Esophagus (tissue), 2 donors: Measurements from ENCODE around the gene BTG4. TPM values are rescaled to one million over a fixed set of nuclear protein-coding genes. Genes with fewer than 3 reads are reported as not detected.
A peak's percentile ranks its signal among the peaks of the same experiment; 100 is the strongest.

Experiments
- H3K27ac ChIP-seq, 2 donors: one replicate each; pipeline ENCODE4 v1.5.1; 2013; ENCODE audit warnings: low read depth in 2 of 2, mild to moderate bottlenecking in 2 of 2, inconsistent platforms in 1 of 2, low read length in 1 of 2, moderate library complexity in 1 of 2
- H3K27me3 ChIP-seq, 2 donors: one replicate each; pipeline ENCODE4 v1.6.1; 2013; ENCODE audit warnings: low read length in 2 of 2, control low read depth in 1 of 2, mild to moderate bottlenecking in 1 of 2; ENCODE audit not compliant: insufficient read depth in 2 of 2, control insufficient read depth in 1 of 2
- H3K36me3 ChIP-seq, 2 donors: one replicate each; pipeline ENCODE4 v1.6.1; 2013; ENCODE audit warnings: low read length in 1 of 2; ENCODE audit not compliant: control insufficient read depth in 2 of 2, insufficient read depth in 2 of 2
- H3K4me1 ChIP-seq, 2 donors: one replicate each; pipeline ENCODE4 v1.6.1; 2013; ENCODE audit warnings: low read length in 1 of 2; ENCODE audit not compliant: control insufficient read depth in 2 of 2, insufficient read depth in 2 of 2
- H3K4me3 ChIP-seq, 2 donors: one replicate each; pipeline ENCODE4 v1.5.1; 2013; ENCODE audit warnings: low read length in 2 of 2, mild to moderate bottlenecking in 2 of 2, low read depth in 1 of 2, moderate library complexity in 1 of 2
- H3K9me3 ChIP-seq, 2 donors: one replicate each; pipeline ENCODE4 v1.6.1; 2013; ENCODE audit warnings: mild to moderate bottlenecking in 2 of 2, low read depth in 1 of 2, low read length in 1 of 2, moderate library complexity in 1 of 2; ENCODE audit not compliant: control insufficient read depth in 2 of 2, insufficient read depth in 1 of 2
- WGBS, 2 donors: extraction: QIAGEN DNeasy Blood & Tissue Kit; methylation state at CpG; one replicate each; pipeline ENCODE4 v1.1.7; 2013; 5-methylcytosine and 5-hydroxymethylcytosine counted together
- polyA plus RNA-seq, 2 donors: library from polyadenylated mRNA; stranded (reverse); fragments of 200-250 nt; gene quantifications; one replicate each; pipeline ENCODE4 v1.2.3, GENCODE V29; 2013
- donor health status: healthy with polysubstance abuse.
- donor health status: Bipolar disorder and iron deficiency.

The BTG4 gene
- not detected for polyA plus RNA-seq

DNA sequence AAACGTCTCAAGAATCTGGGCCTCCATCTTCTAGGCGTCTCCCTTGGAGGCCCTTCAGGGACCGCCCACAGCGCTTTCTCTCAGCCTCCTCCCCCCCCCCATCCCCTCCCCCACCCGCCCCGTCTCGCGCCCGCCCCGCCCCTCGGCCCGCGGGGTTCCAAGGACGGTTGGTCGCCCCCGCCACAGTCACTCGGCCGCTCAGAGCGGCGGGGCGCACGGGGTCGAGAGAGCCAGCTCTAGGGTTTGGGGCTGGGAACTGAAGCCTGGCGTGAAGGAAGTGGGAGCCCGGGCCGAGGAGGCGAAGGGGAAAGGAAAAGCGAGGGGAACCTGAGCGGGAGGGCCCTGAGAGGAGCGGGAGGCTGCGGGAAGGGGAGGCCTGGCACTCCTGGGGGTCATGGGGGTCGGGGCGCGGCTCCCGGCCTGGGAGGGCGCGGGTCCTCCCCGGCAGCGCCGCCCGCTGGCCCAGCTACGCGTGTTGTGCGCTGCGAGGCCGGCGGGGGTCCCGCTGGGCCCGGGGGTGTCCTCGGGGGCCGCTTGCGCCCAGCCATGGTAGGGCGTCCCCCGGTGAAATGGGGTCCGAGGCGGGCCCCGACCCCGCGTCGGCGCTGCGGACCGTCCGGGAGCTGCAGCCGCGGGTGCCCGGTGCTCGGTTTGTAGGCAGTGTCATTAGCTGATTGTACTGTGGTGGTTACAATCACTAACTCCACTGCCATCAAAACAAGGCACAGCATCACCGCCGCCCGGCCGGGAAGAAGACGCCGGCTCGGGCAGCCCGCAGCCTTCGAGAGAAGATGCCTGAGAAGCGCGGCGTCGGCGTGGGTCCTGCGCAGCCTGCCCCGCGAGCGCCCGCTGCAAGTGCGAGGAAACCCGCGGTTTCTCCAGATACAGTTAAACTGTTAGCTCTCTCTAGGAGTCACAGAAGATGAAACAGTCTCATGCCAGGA, at the start of gene BTG4:
TSS of gene BTG4 (minus strand) at position 91 of the 944 bp plus-strand sequence. CDS start 13,610 bp downstream, outside the sequence.
- H3K9me3 ChIP-seq = no peaks in the 10 kb centered on the region
- H3K4me3 ChIP-seq = peak within 1 kb of the TSS; percentile 39 to 43
- peaks cover 2 to 6% of the 10 kb centered on the region in 2 donors for H3K27me3 ChIP-seq
- peaks cover 0 to 8% of the 10 kb centered on the region in 2 donors for H3K4me1 ChIP-seq
- 4 to 5% methylated on average over 80 to 90 of the region's 90 CpGs for WGBS, 2 donors
- no peaks in the 10 kb centered on the region for H3K36me3 ChIP-seq
- H3K27ac ChIP-seq = no peak within 1 kb of the TSS

DNA sequence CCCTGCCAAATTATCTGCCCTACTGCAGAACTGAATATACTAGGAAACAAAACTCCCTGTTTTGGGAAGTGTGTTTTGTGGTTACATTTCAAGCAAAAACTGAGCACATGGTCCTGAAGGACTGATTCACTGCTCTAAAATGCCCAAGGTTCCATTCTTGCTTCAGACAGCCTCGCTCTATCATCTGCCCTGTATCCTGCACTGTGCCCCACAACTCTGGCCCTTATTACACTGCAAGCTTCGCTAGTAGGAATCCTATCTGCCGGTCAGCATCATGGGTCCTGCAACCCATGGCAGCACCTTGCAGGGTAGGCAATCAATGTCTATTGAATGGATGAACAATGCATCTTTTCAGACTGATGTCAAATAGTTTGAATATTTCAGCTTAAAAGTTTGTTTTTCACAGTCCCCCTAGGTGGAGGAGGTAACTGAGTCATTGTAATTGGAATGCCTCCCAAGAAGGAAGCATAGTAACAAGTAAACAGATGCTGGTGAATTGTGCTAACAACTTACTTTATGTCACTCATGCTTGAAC, 49.7 kb upstream of the BTG4 start:
- no peak overlapping the region for H3K27ac ChIP-seq
- no peaks in the 10 kb centered on the region for H3K27me3 ChIP-seq
- WGBS, 2 donors = 62 to 88% methylated on average over 3 of the region's 3 CpGs
- H3K36me3 ChIP-seq = no peaks in the 10 kb centered on the region
- no peaks in the 10 kb centered on the region for H3K4me1 ChIP-seq
- H3K4me3 ChIP-seq = no peak overlapping the region
- no peaks in the 10 kb centered on the region for H3K9me3 ChIP-seq

DNA sequence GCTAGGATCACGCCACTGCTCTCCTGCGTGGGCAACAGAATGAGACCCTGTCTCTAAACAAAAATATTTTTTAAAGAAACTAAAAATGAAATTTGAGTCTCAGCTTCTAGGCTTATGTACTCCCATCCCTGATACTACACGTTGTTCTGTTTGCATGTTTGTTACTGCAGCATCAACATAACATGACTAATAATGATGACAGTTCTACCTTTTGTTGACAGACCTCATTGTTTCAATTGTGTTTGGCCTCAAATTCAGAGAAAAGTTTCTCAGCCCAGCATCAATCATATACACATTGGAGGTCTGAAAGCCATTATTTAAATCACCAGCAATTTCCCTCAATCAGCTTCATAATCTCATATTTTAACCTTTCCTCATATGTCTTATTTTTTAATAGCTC, 49.1 kb upstream of the BTG4 start:
- H3K4me1 ChIP-seq = no peaks in the 10 kb centered on the region
- WGBS, 2 donors = 81 to 85% methylated on average over 3 of the region's 3 CpGs
- H3K4me3 ChIP-seq = no peak overlapping the region
- no peaks in the 10 kb centered on the region for H3K27me3 ChIP-seq
- H3K9me3 ChIP-seq = no peaks in the 10 kb centered on the region
- no peak overlapping the region for H3K27ac ChIP-seq
- H3K36me3 ChIP-seq = no peaks in the 10 kb centered on the region

DNA sequence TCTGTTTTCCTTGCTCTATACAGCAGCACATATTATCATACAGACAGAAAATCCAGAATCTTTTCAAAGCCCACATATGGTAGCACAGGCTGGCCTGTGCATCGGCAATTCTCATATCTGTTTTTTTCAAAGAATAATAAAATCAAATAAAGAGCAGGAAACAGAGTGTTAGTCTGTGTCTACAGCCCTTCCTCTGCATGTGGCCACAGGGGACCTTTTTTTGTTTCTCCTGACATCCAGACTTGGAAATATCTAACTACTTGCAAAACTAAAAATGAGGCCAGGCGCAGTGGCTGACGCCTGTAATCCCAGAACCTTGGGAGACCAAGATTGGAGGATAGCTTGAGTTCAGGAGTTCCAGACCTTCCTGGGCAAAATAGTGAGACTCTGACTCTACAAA, 48.6 kb upstream of the BTG4 start:
- H3K27ac ChIP-seq = no peak overlapping the region
- no peaks in the 10 kb centered on the region for H3K27me3 ChIP-seq
- peaks cover 0 to 2% of the 10 kb centered on the region in 2 donors for H3K9me3 ChIP-seq
- WGBS, 2 donors = 80 to 87% methylated on average over 3 of the region's 3 CpGs
- no peak overlapping the region for H3K4me3 ChIP-seq
- no peaks in the 10 kb centered on the region for H3K4me1 ChIP-seq
- H3K36me3 ChIP-seq = no peaks in the 10 kb centered on the region

DNA sequence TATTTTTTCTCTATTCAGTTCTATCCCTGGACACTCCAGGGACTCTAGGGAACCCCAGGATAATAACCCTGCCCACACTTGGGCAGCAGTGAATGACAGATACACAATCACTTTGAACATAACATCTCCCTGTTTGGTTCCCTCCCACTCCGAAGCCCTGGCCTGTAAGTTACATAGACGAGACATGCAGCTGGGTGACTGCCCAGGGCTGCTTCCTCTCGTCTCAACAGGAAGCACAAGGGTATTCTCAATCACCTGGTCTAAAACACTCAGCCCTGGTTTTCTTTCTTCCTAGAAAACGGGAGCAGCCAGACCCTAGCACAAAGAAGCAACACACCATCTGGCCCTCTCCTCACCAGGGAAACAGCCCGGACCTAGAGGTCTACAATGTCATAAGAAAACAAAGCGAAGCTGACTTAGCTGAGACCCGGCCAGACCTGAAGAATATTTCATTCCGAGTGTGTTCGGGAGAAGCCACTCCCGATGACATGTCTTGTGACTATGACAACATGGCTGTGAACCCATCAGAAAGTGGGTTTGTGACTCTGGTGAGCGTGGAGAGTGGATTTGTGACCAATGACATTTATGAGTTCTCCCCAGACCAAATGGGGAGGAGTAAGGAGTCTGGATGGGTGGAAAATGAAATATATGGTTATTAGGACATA, 47.7 kb upstream of the BTG4 start:
- peaks cover 0 to 2% of the 10 kb centered on the region in 2 donors for H3K9me3 ChIP-seq
- no peaks in the 10 kb centered on the region for H3K4me1 ChIP-seq
- H3K4me3 ChIP-seq = no peak overlapping the region
- no peaks in the 10 kb centered on the region for H3K36me3 ChIP-seq
- no peak overlapping the region for H3K27ac ChIP-seq
- no peaks in the 10 kb centered on the region for H3K27me3 ChIP-seq
- WGBS, 2 donors = 79 to 81% methylated on average over 11 of the region's 11 CpGs

DNA sequence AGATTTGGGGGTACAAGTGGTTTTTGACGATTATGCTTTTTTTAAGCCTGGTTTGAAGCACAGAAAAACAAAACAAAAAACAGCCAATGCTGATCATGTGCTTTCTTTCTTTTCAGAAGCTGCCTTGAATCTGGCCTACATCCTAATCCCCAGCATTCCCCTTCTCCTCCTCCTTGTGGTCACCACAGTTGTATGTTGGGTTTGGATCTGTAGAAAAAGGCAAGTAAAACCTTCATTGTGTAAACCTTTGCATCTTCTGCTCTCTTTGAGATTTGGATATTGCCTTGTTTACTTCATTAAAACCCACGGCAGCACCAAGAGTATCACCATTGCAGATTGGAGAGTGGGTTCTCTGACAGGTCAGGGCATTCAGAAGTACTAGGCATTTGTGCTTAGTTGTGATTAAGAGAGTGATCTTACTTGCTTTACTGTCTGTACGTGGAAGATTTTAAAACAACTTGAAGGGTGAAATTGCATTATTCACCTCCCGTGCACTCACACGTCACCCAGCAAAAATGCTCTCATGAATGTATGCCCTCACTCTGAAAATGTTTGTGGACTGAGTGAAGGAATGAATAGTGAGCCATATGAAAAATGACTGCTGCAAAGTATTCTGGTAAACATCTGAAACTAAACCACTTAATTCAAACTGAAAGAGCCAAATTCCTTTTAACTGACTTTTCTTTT, 45.4 kb upstream of the BTG4 start:
- no peaks in the 10 kb centered on the region for H3K36me3 ChIP-seq
- no peak overlapping the region for H3K27ac ChIP-seq
- peaks cover 0 to 2% of the 10 kb centered on the region in 2 donors for H3K9me3 ChIP-seq
- H3K27me3 ChIP-seq = no peaks in the 10 kb centered on the region
- no peaks in the 10 kb centered on the region for H3K4me1 ChIP-seq
- H3K4me3 ChIP-seq = no peak overlapping the region
- WGBS, 2 donors = 69 to 73% methylated on average over 5 of the region's 5 CpGs

DNA sequence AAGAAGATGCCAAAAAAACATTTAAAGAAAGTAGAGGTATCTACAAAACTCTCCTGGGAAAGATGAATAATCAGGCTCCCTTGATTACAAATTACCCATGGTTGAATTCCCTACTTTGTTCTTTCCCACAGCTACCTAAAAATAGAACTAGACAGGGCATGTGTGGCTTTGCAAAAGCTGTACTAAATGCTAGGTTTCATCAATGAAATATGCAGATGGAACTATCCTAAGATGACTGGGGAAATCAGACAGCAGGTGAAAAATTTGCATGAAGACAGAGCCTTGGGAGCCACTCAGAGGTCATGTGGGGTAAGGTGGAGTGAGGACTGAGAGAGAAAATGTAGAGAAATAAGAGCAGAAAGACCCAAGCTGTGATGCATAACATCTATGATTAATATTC, 43.1 kb upstream of the BTG4 start:
- H3K27ac ChIP-seq = no peak overlapping the region
- H3K4me1 ChIP-seq = no peaks in the 10 kb centered on the region
- H3K4me3 ChIP-seq = no peak overlapping the region
- H3K27me3 ChIP-seq = no peaks in the 10 kb centered on the region
- peaks cover 0 to 2% of the 10 kb centered on the region in 2 donors for H3K9me3 ChIP-seq
- H3K36me3 ChIP-seq = no peaks in the 10 kb centered on the region

DNA sequence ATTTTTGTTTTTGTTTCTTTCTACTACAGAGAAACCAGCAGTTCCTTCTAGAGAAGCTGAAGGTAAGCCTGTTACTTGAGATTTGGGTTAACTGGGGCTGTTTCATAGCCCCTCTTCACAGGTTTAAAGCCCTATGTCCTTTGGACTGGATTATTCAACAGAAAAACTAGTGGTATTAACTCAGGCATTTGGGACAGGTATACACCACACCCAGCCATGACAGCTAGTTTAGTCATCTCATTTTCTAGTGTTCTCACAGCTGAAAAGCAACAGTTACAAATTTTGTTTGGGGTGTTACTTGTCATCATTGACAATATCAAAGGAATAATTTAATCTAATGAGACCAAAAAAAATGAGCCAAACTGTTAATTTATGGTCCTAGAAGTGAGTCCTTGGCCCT, 42.3 kb upstream of the BTG4 start:
- Histone ChIP-seq H3K27ac (no peak overlapping the region), H3K4me3 (no peak overlapping the region), H3K27me3 (no peaks in the 10 kb centered on the region), H3K9me3 (peaks cover 0 to 2% of the 10 kb centered on the region in 2 donors), H3K36me3 (no peaks in the 10 kb centered on the region), H3K4me1 (no peaks in the 10 kb centered on the region)

DNA sequence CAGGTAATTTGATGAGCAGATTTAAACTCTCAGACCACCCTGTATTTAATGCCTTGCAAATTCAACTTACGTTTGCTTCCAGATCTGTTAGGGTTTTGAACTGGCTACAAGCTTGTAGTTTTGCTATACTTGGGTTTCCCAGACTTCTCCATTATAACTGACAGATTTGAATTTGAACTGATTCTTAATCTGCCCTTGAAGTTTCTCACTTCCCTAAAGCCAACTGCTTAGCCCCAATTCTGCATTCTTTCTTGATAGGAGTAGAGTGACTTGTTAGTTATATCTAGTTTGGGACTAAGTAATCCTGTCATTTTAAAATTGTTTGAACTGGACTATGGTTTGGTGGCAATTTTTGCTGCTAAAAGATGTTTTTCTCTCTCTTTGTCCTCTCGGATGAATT, 38.1 kb upstream of the BTG4 start:
- no peaks in the 10 kb centered on the region for H3K4me1 ChIP-seq
- H3K4me3 ChIP-seq = no peak overlapping the region
- no peaks in the 10 kb centered on the region for H3K27me3 ChIP-seq
- 86 to 91% methylated on average over 2 of the region's 2 CpGs for WGBS, 2 donors
- no peaks in the 10 kb centered on the region for H3K9me3 ChIP-seq
- H3K27ac ChIP-seq = no peak overlapping the region
- H3K36me3 ChIP-seq = no peaks in the 10 kb centered on the region
